Osteoblast (primary cell): Measurements from ENCODE around the gene CCL20. TPM values are rescaled to one million over a fixed set of nuclear protein-coding genes. Genes with fewer than 3 reads are reported as not detected.
A peak's percentile ranks its signal among the peaks of the same experiment; 100 is the strongest.

Experiments
- DNase-seq: peaks from one replicate; pipeline ENCODE4 v3.0.0; 2011; ENCODE audit warnings: low spot score, mixed read lengths; ENCODE audit not compliant: insufficient read length; ENCODE audit errors: missing footprints
- H2AFZ ChIP-seq: 2 replicates; pipeline ENCODE4 v1.6.0; 2011; ENCODE audit warnings: mild to moderate bottlenecking, low read length
- H3K27ac ChIP-seq: 2 replicates; pipeline ENCODE4 v1.5.1; 2011; ENCODE audit warnings: mild to moderate bottlenecking, low read depth, low read length, moderate library complexity
- H3K27me3 ChIP-seq: 2 replicates; pipeline ENCODE4 v1.6.0; 2012; ENCODE audit warnings: mild to moderate bottlenecking, control low read depth, inconsistent platforms, low read length, moderate library complexity; ENCODE audit not compliant: insufficient read depth
- H3K36me3 ChIP-seq: 2 replicates; pipeline ENCODE4 v1.5.1; 2011; ENCODE audit warnings: mild to moderate bottlenecking, low read length, control low read depth, moderate library complexity; ENCODE audit not compliant: insufficient read depth
- H3K4me1 ChIP-seq: 2 replicates; pipeline ENCODE4 v1.5.1; 2011; ENCODE audit warnings: mild to moderate bottlenecking, low read length, control low read depth, moderate library complexity; ENCODE audit not compliant: insufficient read depth
- H3K4me2 ChIP-seq: 2 replicates; pipeline ENCODE4 v1.6.0; 2011; ENCODE audit warnings: mild to moderate bottlenecking, low read length; ENCODE audit not compliant: insufficient read depth
- H3K4me3 ChIP-seq: fragments of 200-600 bp; sonication (generic); 3 replicates; pipeline ENCODE4 v1.5.1; 2012; ENCODE audit warnings: mild to moderate bottlenecking, low read length, inconsistent platforms; ENCODE audit not compliant: insufficient read depth
- H3K79me2 ChIP-seq: 2 replicates; pipeline ENCODE4 v1.6.0; 2012; ENCODE audit warnings: mild to moderate bottlenecking, low read length, control low read depth, inconsistent platforms; ENCODE audit not compliant: insufficient read depth
- H3K9me3 ChIP-seq: 2 replicates; pipeline ENCODE4 v1.5.1; 2011; ENCODE audit warnings: low read depth, low read length, control low read depth
- H4K20me1 ChIP-seq: 2 replicates; pipeline ENCODE4 v1.6.0; 2012; ENCODE audit warnings: mild to moderate bottlenecking, low read length, control low read depth; ENCODE audit not compliant: insufficient read depth
- total RNA-seq: library from RNA; depleted of rRNA; stranded (reverse); fragments of >200 nt; gene quantifications from 2 replicates; pipeline ENCODE4 v1.2.3, GENCODE V29; 2012
- TF ChIP-seq, protein P1 (sequence below): IDR thresholded peaks from 2 replicates; pipeline ENCODE4 v1.5.1; 2011; ENCODE audit warnings: mild to moderate bottlenecking, low read depth, low read length, moderate library complexity; ENCODE audit errors: extremely low read depth

CCL20 gene
- total RNA-seq, 1 donor, result 1.1 TPM

GRCh38 chr2:227853204-227853629 is 39.6 kb downstream of the CCL20 start:
- Histone ChIP-seq H3K36me3 (no peaks in the 10 kb centered on the region), H3K27me3 (no peaks in the 10 kb centered on the region), H4K20me1 (no peaks in the 10 kb centered on the region), H3K27ac (peak overlapping the region; percentile 71), H2AFZ (no peak overlapping the region), H3K4me1 (peaks cover 29% of the 10 kb centered on the region), H3K4me2 (peak overlapping the region; percentile 35), H3K9me3 (no peaks in the 10 kb centered on the region), H3K4me3 (no peak overlapping the region), H3K79me2 (no peaks in the 10 kb centered on the region)
- no peak for DNase-seq
- TF ChIP-seq, protein P1, sequence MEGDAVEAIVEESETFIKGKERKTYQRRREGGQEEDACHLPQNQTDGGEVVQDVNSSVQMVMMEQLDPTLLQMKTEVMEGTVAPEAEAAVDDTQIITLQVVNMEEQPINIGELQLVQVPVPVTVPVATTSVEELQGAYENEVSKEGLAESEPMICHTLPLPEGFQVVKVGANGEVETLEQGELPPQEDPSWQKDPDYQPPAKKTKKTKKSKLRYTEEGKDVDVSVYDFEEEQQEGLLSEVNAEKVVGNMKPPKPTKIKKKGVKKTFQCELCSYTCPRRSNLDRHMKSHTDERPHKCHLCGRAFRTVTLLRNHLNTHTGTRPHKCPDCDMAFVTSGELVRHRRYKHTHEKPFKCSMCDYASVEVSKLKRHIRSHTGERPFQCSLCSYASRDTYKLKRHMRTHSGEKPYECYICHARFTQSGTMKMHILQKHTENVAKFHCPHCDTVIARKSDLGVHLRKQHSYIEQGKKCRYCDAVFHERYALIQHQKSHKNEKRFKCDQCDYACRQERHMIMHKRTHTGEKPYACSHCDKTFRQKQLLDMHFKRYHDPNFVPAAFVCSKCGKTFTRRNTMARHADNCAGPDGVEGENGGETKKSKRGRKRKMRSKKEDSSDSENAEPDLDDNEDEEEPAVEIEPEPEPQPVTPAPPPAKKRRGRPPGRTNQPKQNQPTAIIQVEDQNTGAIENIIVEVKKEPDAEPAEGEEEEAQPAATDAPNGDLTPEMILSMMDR, result no peak

DNA sequence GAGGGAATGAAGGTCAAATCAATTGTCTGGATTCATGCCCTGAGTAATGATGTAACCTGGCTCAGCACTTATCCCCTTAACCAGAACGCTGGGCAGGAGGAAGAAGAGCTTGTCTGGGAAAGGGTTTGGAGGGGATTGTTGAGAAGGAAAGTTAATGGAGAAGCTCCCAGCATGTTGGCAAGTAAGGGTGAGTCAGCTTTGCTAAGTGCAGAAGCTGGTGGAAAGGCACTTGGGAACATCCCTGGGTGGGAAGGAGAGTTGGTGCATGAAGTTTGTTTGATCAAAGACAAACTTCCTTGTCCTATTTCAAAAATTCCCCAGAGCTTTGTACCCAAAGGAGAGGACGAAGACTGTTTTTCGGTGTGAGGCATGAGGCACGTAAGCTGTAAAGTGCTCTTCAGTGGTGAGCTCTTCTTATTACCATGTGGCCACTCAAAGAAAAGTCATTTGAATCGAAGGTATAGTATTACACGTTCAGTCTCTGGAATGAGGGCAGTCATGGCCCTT is 40.2 kb downstream of the CCL20 start:
- no peaks in the 10 kb centered on the region for H3K27me3 ChIP-seq
- peaks cover 29% of the 10 kb centered on the region for H3K4me1 ChIP-seq
- no peaks in the 10 kb centered on the region for H3K79me2 ChIP-seq
- H3K36me3 ChIP-seq, result no peaks in the 10 kb centered on the region
- TF ChIP-seq, protein P1, result no peak
- H3K4me3 ChIP-seq, result no peak overlapping the region
- H3K4me2 ChIP-seq, result peak overlapping the region; percentile 35
- no peaks in the 10 kb centered on the region for H4K20me1 ChIP-seq
- H3K27ac ChIP-seq, result peak overlapping the region; percentile 71
- peak; percentile 50 for DNase-seq
- H3K9me3 ChIP-seq, result no peaks in the 10 kb centered on the region
- H2AFZ ChIP-seq, result no peak overlapping the region

GRCh38 chr2:227855440-227855839 is 41.8 kb downstream of the CCL20 start:
- H3K4me2 ChIP-seq, result no peak overlapping the region
- H3K36me3 ChIP-seq, result no peaks in the 10 kb centered on the region
- H2AFZ ChIP-seq, result no peak overlapping the region
- peaks cover 19% of the 10 kb centered on the region for H3K4me1 ChIP-seq
- H4K20me1 ChIP-seq, result no peaks in the 10 kb centered on the region
- TF ChIP-seq, protein P1, result no peak
- H3K79me2 ChIP-seq, result no peaks in the 10 kb centered on the region
- no peak overlapping the region for H3K27ac ChIP-seq
- H3K27me3 ChIP-seq, result no peaks in the 10 kb centered on the region
- no peak for DNase-seq
- H3K9me3 ChIP-seq, result no peaks in the 10 kb centered on the region
- no peak overlapping the region for H3K4me3 ChIP-seq

- H4K20me1 ChIP-seq, result no peaks in the 10 kb centered on the region
- no peak for DNase-seq
- peaks cover 26% of the 10 kb centered on the region for H3K4me1 ChIP-seq
- H3K9me3 ChIP-seq, result no peaks in the 10 kb centered on the region
- H3K4me2 ChIP-seq, result no peak overlapping the region
- H3K36me3 ChIP-seq, result no peaks in the 10 kb centered on the region
- no peaks in the 10 kb centered on the region for H3K27me3 ChIP-seq
- TF ChIP-seq, protein P1, result no peak
- no peak overlapping the region for H2AFZ ChIP-seq
- no peak overlapping the region for H3K4me3 ChIP-seq
- no peaks in the 10 kb centered on the region for H3K79me2 ChIP-seq
- H3K27ac ChIP-seq, result no peak overlapping the region
Measured at GRCh38 chr2:227856697-227857096, 43.1 kb downstream of the CCL20 start.
